NCI-H446 (cell line): ENCODE measurements around the gene ZNF550.
"Not testable (repeated sequence)": the region's sequence is repeated elsewhere in the genome, so short reads cannot be mapped to it uniquely, and the experiment has no call there.

ENCODE experiments used
- DNase-seq, 2 experiments: peaks; one replicate each; lab custom pipeline; 2025; lab: John Stamatoyannopoulos, UW

The ZNF550 gene

DNA sequence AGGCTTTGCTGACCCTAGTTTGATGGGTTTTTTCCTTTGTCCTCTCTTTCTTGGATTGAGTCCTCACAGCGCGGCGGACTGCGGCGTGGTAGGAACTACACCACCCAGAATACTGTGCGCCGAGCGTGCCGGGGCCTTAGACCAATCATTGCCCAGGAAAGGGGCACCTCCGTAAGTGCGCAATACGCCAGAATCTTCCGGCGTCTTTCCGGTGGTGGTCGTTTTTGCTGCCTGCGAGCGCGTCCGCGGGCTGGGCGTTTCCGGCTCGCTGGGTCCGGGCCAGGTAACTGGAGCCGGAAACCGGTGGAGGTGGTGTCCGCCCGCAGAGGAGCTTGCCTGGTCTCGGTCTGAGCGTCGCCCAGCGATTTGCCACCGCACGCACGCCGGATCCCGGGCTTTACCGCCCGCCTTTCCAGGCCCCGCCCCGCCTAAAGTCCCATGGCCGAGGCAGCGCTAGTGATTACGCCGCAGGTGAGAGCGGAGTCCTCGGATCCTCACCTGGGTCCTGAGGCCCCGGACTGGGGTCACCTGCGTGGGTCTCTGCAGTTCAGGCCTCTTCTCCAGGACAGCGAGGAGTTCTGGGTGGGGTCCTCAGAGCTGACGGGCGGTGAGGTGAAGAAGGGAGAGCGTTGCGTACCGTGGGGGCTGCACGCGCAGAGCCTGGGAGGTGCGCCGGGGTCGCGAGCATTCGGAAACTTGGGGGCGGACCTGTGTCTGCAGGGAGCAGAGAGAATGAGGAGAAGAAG, 32.4 kb downstream of the ZNF550 start, which contains the start of gene ZNF549:
ZNF549 (plus strand) TSS at position 221 of the 746 bp plus-strand sequence; CDS start at position 439, 218 bp downstream.
- DNase-seq: peak; percentile 55 to 93

DNA sequence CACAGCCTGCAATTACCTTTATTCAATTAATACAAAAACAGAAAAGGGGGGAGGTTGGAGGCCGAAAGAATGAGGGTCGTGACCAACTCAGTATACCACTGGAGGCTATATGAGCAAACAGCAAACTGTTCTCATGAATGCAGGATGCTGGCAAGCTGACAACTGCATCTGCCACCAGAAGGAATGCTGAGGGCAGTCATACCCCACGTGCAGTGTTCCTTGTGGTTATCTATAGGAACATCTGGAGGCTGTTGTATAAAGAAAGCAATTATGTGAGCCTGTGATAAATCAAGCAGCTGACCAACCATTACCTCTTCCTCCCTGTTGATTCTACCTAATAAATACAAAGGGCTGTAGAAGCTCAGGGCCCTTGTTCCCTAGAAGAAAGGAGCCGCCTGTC, 41.6 kb downstream of the ZNF550 start:
- not testable (repeated sequence) for DNase-seq

- DNase-seq: peak in 1 of 2 experiments; percentile 52
Measured at GRCh38 chr19:57515255-57515654, 44.4 kb downstream of the ZNF550 start.

DNA sequence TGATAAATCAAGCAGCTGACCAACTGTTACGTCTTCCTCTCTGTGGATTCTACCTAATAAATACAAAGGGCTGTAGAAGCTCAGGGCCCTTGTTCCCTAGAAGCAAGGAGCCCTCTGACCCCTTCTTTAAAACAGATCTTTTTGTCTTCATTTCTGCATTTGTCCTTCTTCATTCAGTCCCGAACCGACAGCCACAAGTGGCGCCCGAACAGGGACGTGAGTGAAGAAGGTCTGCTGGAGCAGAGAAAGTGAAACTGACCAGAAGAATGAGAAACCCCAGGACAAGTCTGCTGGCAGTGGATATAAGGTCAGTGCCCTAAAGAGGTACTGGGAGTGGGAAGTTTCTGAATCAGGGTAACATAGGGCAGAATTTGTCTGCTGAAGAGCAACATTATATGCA, 46.8 kb downstream of the ZNF550 start:
- no peak for DNase-seq

GRCh38 chr19:57511484-57511883, 48.2 kb downstream of the ZNF550 start:
- DNase-seq: no peak

GRCh38 chr19:57506163-57506562, 53.5 kb downstream of the ZNF550 start:
- no peak for DNase-seq

DNA sequence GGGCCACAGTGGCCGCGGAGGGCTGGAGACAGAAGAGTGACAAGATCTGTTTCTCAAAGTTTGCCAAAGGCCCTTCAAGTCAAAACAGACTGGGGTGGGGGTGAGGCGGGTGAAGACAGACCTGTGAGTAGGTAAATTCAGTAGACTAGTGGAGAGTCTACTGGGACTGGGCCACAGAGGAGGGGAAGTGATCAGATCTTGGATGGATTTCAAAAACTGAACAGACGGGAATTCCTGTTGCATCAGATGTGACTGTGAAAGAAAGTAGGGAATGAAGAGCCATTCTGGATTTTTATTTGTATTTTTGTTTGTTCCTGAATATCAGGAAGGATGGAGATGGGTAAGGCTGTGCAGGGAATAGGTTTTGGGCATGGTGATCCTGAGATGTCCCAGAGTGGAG, 59.3 kb downstream of the ZNF550 start:
- peak in 1 of 2 experiments; percentile 12 for DNase-seq

DNA sequence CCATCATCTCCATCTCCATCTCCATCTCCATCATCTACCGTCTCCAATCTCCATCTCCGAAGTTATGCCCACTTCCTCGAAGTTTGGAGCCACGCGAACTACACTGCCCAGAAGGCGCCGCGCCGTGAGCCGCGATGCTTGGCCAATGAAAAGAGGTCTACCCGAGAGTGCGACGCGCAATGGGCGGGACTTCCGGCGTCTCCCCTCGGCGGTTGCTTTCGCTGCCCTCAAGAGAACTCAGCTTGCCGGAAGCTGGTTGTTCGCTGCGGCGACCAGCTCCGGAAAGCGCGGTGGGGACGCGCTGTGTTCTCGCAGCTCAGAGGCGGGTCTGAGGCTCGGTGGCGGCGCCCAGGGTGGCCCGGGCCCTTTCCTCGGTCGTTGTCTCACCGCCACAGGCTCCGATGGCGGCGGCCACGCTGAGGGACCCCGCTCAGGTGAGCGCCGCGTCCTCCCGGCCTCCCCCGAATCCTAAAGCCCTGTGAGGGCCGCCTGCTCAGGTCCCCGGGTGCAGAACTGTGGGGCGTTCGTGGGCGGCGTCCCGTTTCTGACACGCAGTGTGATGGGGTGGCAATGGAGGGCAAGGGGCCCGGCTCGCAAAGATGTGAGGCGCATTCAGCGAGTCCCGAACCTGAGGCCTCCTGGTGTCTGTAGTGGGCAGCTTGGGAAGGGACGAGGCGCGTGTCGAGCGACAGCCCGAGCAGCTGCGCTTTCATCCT, 59.8 kb downstream of the ZNF550 start, which contains the start of gene ZNF773:
ZNF773 (plus strand) TSS at position 259 of the 716 bp plus-strand sequence; CDS start at position 402, 143 bp downstream.
- DNase-seq: peak; percentile 87 to 95

DNA sequence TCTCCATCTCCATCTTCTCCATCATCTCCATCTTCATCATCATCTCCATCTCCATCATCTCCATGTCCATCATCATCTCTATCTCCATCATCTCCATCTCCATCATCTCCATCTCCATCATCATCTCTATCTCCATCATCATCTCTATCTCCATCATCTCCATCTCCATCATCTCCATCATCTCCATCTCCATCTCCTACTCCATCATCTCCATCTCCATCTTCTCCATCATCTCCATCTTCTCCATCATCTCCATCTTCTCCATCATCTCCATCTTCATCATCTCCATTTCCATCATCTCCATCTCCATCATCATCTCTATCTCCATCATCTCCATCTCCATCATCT, 60.4 kb downstream of the ZNF550 start:
- not testable (repeated sequence) for DNase-seq

- not testable (repeated sequence) for DNase-seq
Measured at GRCh38 chr19:57488299-57488644, 71.4 kb downstream of the ZNF550 start.

DNA sequence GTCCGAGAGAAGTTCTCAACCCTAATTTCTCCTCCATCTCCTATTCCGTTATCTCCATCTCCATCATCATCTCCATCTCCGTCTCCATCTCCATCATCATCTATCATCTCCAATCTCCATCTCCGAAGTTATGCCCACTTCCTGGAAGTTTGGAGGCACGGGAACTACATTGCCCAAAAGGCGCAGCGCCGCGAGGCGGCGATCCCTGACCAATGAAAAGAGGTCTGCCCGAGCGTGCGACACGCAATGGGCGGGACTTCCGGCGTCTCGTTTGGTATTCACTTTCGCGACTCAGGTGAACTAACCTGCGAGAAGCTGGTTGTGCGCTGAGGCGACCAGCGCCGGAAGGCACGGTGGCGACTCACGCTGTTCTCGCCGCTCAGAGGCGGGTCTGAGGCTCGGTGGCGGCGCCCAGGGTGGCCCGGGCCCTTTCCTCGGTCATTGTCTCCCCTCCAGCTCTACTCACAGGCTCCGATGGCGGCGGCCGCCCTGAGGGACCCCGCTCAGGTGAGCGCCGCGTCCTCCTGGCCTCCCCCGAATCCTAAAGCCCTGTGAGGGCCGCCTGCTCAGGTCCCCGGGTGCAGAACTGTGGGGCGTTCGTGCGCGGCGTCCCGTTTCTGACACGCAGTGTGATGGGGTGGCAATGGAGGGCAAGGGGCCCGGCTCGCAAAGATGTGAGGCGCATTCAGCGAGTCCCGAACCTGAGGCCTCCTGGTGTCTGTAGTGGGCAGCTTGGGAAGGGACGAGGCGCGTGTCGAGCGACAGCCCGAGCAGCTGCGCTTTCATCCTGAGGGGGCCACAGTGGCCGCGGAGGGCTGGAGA, 72.0 kb downstream of the ZNF550 start, which contains the start of gene ZNF419:
ZNF419 (plus strand) TSS at position 274 of the 822 bp plus-strand sequence; CDS start at position 475, 201 bp downstream.
- DNase-seq: peak; percentile 54 to 86
